Gastroesophageal sphincter (tissue), 4 donors: ENCODE data around the gene CCDC170. TPM values are rescaled to one million over a fixed set of nuclear protein-coding genes. Genes with fewer than 3 reads are reported as not detected.

Experiments used
- ATAC-seq: fragments of 150-250 bp; one replicate; pipeline ENCODE4 v1.9.1; 2016; ENCODE audit warnings: mild to moderate bottlenecking, moderate library complexity
- H3K27ac ChIP-seq, 4 donors: fragments of 200-600 bp; sonication (generic) in 3 of 4; 1 replicate in 3 of 4; 2 replicates in 1 of 4; pipeline ENCODE4 v1.5.1; 2016 to 2019
- H3K27me3 ChIP-seq: fragments of 200-600 bp; sonication (generic); one replicate; pipeline ENCODE4 v1.5.1; 2019
- H3K36me3 ChIP-seq, 2 donors: fragments of 200-600 bp; sonication (generic); one replicate each; pipeline ENCODE4 v1.5.1; 2019; ENCODE audit warnings: control low read depth in 1 of 2
- H3K4me1 ChIP-seq, 3 donors: fragments of 200-600 bp; sonication (generic); 1 replicate in 2 of 3; 2 replicates in 1 of 3; pipeline ENCODE4 v1.5.1; 2016 to 2019; ENCODE audit warnings: control low read depth in 2 of 3
- H3K4me3 ChIP-seq, 2 donors: fragments of 200-600 bp; sonication (generic); one replicate each; pipeline ENCODE4 v1.5.1; 2019; ENCODE audit warnings: mild to moderate bottlenecking in 1 of 2, moderate library complexity in 1 of 2
- H3K9me3 ChIP-seq, 3 donors: fragments of 200-600 bp; sonication (generic); one replicate each; pipeline ENCODE4 v1.5.1; 2017 to 2019; ENCODE audit warnings: control low read depth in 2 of 3
- CTCF ChIP-seq, 4 experiments: fragments of 200-600 bp in 2 of 4; fragments of 450-650 bp in 2 of 4; sonication (generic) in 1 of 4; IDR thresholded peaks; one replicate each; pipeline ENCODE4 v1.5.1; 2017 to 2019; ENCODE audit warnings: antibody characterized with exemption in 4 of 4, mild to moderate bottlenecking in 2 of 4, moderate library complexity in 2 of 4
- EP300 ChIP-seq: sonication (generic); formaldehyde crosslinking; IDR thresholded peaks from one replicate; pipeline ENCODE4 v1.6.1; 2017; ENCODE audit warnings: antibody characterized with exemption, mild to moderate bottlenecking
- POLR2A ChIP-seq, 2 donors: fragments of 450-650 bp; IDR thresholded peaks; one replicate each; pipeline ENCODE4 v1.6.1; 2017; ENCODE audit warnings: antibody characterized with exemption in 2 of 2, mild to moderate bottlenecking in 2 of 2, moderate library complexity in 1 of 2
- POLR2AphosphoS5 ChIP-seq: sonication (generic); formaldehyde crosslinking; IDR thresholded peaks from one replicate; pipeline ENCODE4 v1.6.1; 2017; ENCODE audit warnings: antibody characterized with exemption
- WGBS, 2 donors: methylation state at CpG; one replicate each; pipeline ENCODE4 v1.1.5; 2018; ENCODE audit warnings: low coverage in 1 of 2; 5-methylcytosine and 5-hydroxymethylcytosine counted together
- total RNA-seq, 4 donors: library from RNA; depleted of rRNA; stranded (reverse); fragments of >200 nt; gene quantifications; one replicate each; pipeline ENCODE4 v1.1.0, GENCODE V29; 2016

The CCDC170 gene
- total RNA-seq, 4 donors from 2014 or later, result 0.23 to 1.2 (median 0.77) TPM

GRCh38 chr6:151630991-151631655, 137.3 kb downstream of the CCDC170 start:
- Histone ChIP-seq H3K4me3 (no peak overlapping the region), H3K27ac (no peak overlapping the region), H3K36me3 (no peaks in the 10 kb centered on the region), H3K27me3 (no peaks in the 10 kb centered on the region), H3K9me3 (no peaks in the 10 kb centered on the region), H3K4me1 (no peaks in the 10 kb centered on the region)
- TF ChIP-seq EP300 (no peak), POLR2A (IDR thresholded peaks at IDR 0.05) (no peak), POLR2AphosphoS5 (no peak), CTCF (IDR thresholded peaks at IDR 0.05) (no peak)
- no peak for ATAC-seq
- WGBS, 2 donors, result 41 to 74% methylated on average over 4 to 5 of the region's 5 CpGs

DNA sequence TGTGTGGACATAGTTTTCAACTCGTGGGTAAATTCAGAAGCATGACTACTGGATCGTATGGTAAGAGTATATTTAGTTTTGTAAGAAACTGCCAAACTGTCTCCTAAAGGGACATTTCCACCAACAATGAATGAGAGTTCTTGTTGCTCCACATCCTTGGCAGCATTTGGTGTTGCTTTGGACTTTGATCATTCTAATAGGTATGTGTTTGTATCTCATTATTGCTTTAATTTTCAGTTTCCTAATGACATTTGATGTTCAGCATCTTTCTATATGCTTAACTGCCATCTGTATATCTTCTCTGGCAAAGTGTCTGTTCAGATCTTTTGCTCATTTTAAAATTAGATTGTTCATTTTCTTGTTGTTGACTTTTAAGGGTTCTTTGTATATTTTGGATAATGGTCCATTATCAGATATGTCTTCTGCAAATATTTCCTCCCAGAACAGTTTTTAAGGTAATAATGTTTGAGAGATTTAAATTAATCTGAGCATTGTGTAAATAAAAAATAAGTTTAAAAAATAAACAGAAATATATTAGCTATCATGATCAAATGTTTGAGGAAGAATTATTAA, 138.7 kb downstream of the CCDC170 start:
- no peaks in the 10 kb centered on the region for H3K27me3 ChIP-seq
- no peak overlapping the region for H3K4me3 ChIP-seq
- no peaks in the 10 kb centered on the region for H3K4me1 ChIP-seq
- 67 to 71% methylated on average over 2 of the region's 2 CpGs for WGBS, 2 donors
- H3K27ac ChIP-seq, result no peak overlapping the region
- H3K36me3 ChIP-seq, result no peaks in the 10 kb centered on the region
- no peak for ATAC-seq
- H3K9me3 ChIP-seq, result no peaks in the 10 kb centered on the region
- no peak for TF ChIP-seq POLR2A (IDR thresholded peaks at IDR 0.05)
- no peak for TF ChIP-seq EP300
- no peak for TF ChIP-seq POLR2AphosphoS5
- no peak for TF ChIP-seq CTCF (IDR thresholded peaks at IDR 0.05)

DNA sequence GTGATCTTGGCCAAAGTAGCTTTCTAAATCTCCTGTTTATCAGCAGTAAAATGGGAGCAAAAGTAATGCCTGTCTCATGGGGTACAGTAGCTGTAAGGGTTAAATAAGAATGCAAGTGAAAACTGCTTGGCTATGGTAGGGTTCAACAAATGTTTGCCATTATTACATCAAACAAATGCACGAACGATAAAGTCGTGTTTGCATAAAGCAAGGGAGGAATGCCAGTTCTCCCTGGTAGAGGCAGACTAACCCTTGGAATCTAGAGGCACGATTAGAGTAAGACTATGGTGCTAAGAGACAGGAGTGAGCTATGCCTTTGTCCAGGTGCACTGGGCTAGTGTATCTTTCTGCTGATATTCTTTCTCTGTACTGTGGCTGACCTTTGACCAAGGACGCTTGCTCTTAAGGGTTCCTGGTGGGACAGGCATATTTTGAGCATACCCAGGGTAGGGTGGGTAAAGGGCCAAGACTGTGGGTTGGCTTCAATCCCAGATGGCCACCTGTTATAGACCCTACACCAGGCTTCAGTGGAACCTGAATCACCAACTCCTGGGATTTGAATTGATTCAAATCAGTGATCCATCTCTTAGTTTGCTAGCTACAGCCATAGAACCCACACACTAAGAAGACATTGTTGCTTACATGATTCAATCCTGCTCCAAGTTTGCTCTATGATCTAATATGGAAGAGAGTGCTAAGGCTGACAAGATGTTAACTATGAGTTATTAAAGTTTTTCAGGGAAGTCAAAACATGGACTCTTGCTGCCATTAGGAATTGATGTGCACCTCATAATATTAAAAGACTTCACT, 139.9 kb downstream of the CCDC170 start:
- H3K36me3 ChIP-seq, result no peaks in the 10 kb centered on the region
- H3K9me3 ChIP-seq, result peaks cover 0 to 5% (median 0%) of the 10 kb centered on the region in 3 donors
- TF ChIP-seq EP300, result no peak
- TF ChIP-seq POLR2A (IDR thresholded peaks at IDR 0.05), result no peak
- no peak for TF ChIP-seq POLR2AphosphoS5
- no peak for TF ChIP-seq CTCF (IDR thresholded peaks at IDR 0.05)
- H3K4me3 ChIP-seq, result no peak overlapping the region
- no peak overlapping the region for H3K27ac ChIP-seq
- H3K27me3 ChIP-seq, result no peaks in the 10 kb centered on the region
- 74 to 77% methylated on average over 4 to 5 of the region's 5 CpGs for WGBS, 2 donors
- ATAC-seq, result no peak
- H3K4me1 ChIP-seq, result no peaks in the 10 kb centered on the region

- H3K4me3 ChIP-seq, result no peak overlapping the region
- H3K27me3 ChIP-seq, result no peaks in the 10 kb centered on the region
- ATAC-seq, result no peak
- WGBS, 2 donors, result 81 to 85% methylated on average over 2 to 3 of the region's 3 CpGs
- no peaks in the 10 kb centered on the region for H3K36me3 ChIP-seq
- H3K27ac ChIP-seq, result no peak overlapping the region
- TF ChIP-seq CTCF (IDR thresholded peaks at IDR 0.05) (no peak), EP300 (no peak), POLR2A (IDR thresholded peaks at IDR 0.05) (no peak), POLR2AphosphoS5 (no peak)
- no peaks in the 10 kb centered on the region for H3K4me1 ChIP-seq
- H3K9me3 ChIP-seq, result peaks cover 0 to 10% (median 0%) of the 10 kb centered on the region in 3 donors
These were observed 140.5 kb downstream of the CCDC170 start for GRCh38 chr6:151634336-151634720.
